K562 (cell line): ENCODE measurements around the gene TTC9C. TPM values are rescaled to one million over a fixed set of nuclear protein-coding genes. Genes with fewer than 3 reads are reported as not detected.

Experiments used
- ATAC-seq: fragments of 200-7000 bp; cut with Tn5 transposase; 3 replicates; pipeline ENCODE4 v1.9.1; 2020; ENCODE audit warnings: moderate library complexity
- BruUV-seq: library from RNA; stranded (reverse); fragments of 400-500 nt; replicated peaks from 2 replicates; lab custom pipeline; 2021; lab: Mats Ljungman, UMichigan
- CTCF ChIA-PET: fragments of 300-600 bp; formaldehyde crosslinking; extraction: SDS; loops from one replicate; lab custom pipeline; 2021; ENCODE audit warnings: low intra/inter-chr PET ratio; lab: Yijun Ruan, JAX
- POLR2A ChIA-PET: fragments of 300-600, 350-650 bp; sonication (Branson Sonifier 250); formaldehyde crosslinking; extraction: SDS; loops from one replicate; lab custom pipeline; 2021; ENCODE audit warnings: antibody characterized with exemption, inconsistent platforms; lab: Yijun Ruan, JAX
- DNase-seq, 4 experiments: peaks; one replicate each; pipeline versions ENCODE4 v3.0.0 to v3.0.0-alpha.2; 2011 to 2018; ENCODE audit warnings: low spot score in 3 of 4, mixed read lengths in 3 of 4; ENCODE audit errors: extremely low read depth in 1 of 4
- FAIRE-seq: peaks from 2 replicates; lab custom pipeline; 2011; peaks lifted over from hg19 to GRCh38; lab: Jason Lieb, UNC
- H2AFZ ChIP-seq: 2 replicates; pipeline ENCODE4 v1.6.0; 2011; ENCODE audit warnings: low read depth, low read length, control low read depth, inconsistent platforms
- H3K27ac ChIP-seq: fragments of 200-600 bp; 3 replicates; pipeline ENCODE4 v1.8.0; 2011; ENCODE audit warnings: low read depth, mild to moderate bottlenecking, control low read depth, inconsistent platforms, low read length, moderate library complexity, mixed read lengths; ENCODE audit errors: extremely low read depth
- H3K27me3 ChIP-seq, 2 experiments: fragments of 300-600 bp in 1 of 2; 2 replicates in 1 of 2; 3 replicates in 1 of 2; pipeline versions ENCODE4 v1.6.0 to v1.8.0; 2011; ENCODE audit warnings: inconsistent platforms in 2 of 2, low read length in 2 of 2, mild to moderate bottlenecking in 1 of 2, mixed read lengths in 1 of 2, moderate library complexity in 1 of 2; ENCODE audit not compliant: control insufficient read depth in 2 of 2, insufficient read depth in 2 of 2
- H3K36me3 ChIP-seq: fragments of 300-600 bp; 3 replicates; pipeline ENCODE4 v1.8.0; 2011; ENCODE audit warnings: mild to moderate bottlenecking, low read length, inconsistent platforms; ENCODE audit not compliant: control insufficient read depth, insufficient read depth
- H3K4me1 ChIP-seq, 2 experiments: fragments of 200-600 bp in 1 of 2; replicated peaks in 1 of 2; 2 replicates in 1 of 2; 3 replicates in 1 of 2; pipeline versions ENCODE4 v1.5.1 to v1.8.0; 2011; ENCODE audit warnings: inconsistent platforms in 2 of 2, low read length in 2 of 2, mild to moderate bottlenecking in 1 of 2, mixed read lengths in 1 of 2, moderate library complexity in 1 of 2; ENCODE audit not compliant: control insufficient read depth in 2 of 2, insufficient read depth in 2 of 2
- H3K4me2 ChIP-seq: 2 replicates; pipeline ENCODE4 v1.6.1; 2011; ENCODE audit warnings: low read length, control low read depth, inconsistent platforms, mixed read lengths; ENCODE audit not compliant: insufficient read depth
- H3K4me3 ChIP-seq: fragments of 200-600 bp; sonication (generic), shearing (Covaris generic); 2 replicates; pipeline ENCODE4 v1.5.1; 2016; ENCODE audit warnings: control low read depth, inconsistent platforms
- H3K79me2 ChIP-seq: fragments of 200-600 bp; 3 replicates; pipeline ENCODE4 v1.8.0; 2011; ENCODE audit warnings: low read length, inconsistent platforms; ENCODE audit not compliant: control insufficient read depth, insufficient read depth
- H3K9ac ChIP-seq, 2 experiments: 2 replicates each; pipeline versions ENCODE4 v1.6.0 to v1.6.1; 2011; ENCODE audit warnings: low read depth in 2 of 2, low read length in 2 of 2, control low read depth in 1 of 2, inconsistent platforms in 1 of 2, mild to moderate bottlenecking in 1 of 2, mixed read lengths in 1 of 2; ENCODE audit not compliant: insufficient read depth in 1 of 2
- H3K9me1 ChIP-seq: one replicate; pipeline ENCODE4 v1.6.0; 2011; ENCODE audit warnings: inconsistent platforms, mild to moderate bottlenecking, low read length, moderate library complexity; ENCODE audit not compliant: control insufficient read depth, insufficient read depth
- H3K9me3 ChIP-seq: replicated peaks from 2 replicates; pipeline ENCODE4 v1.5.1; 2011; ENCODE audit warnings: low read depth, low read length, inconsistent platforms; ENCODE audit not compliant: control insufficient read depth, insufficient read depth
- H4K20me1 ChIP-seq: replicated peaks from 2 replicates; pipeline ENCODE4 v1.6.1; 2011; ENCODE audit warnings: low read length, inconsistent platforms, mixed read lengths; ENCODE audit not compliant: control insufficient read depth, insufficient read depth
- BRCA1 ChIP-seq, 2 experiments: fragments of 450-650 bp in 1 of 2; sonication (generic) in 1 of 2; formaldehyde crosslinking in 1 of 2; IDR thresholded peaks; 2 replicates each; pipeline versions ENCODE4 v1.5.0 to v1.6.1; 2017 to 2020; ENCODE audit warnings: mild to moderate bottlenecking in 1 of 2, missing genetic modification reagents in 1 of 2
- PRDM10 ChIP-seq: fragments of 450-650 bp; IDR thresholded peaks from 2 replicates; pipeline ENCODE4 v1.6.1; 2018; ENCODE audit not compliant: partially characterized antibody
- PYGO2 ChIP-seq: fragments of 450-650 bp; IDR thresholded peaks from 2 replicates; pipeline ENCODE4 v1.6.1; 2016; ENCODE audit warnings: mild to moderate bottlenecking, missing genetic modification characterization, moderate library complexity, missing compliant biosample characterization
- RNF2 ChIP-seq: sonication (generic); IDR thresholded peaks from 2 replicates; pipeline ENCODE4 v1.6.1; 2016
- TAF7 ChIP-seq: fragments of 450-650 bp; IDR thresholded peaks from 2 replicates; pipeline ENCODE4 v1.6.1; 2016; ENCODE audit warnings: missing genetic modification characterization, missing compliant biosample characterization
- ZEB2 ChIP-seq: fragments of 450-650 bp; IDR thresholded peaks from 2 replicates; pipeline ENCODE4 v1.6.1; 2016
- WGBS: fragments of 100-300 bp; shearing (Covaris generic); methylation state at CpG from one replicate; pipeline ENCODE4 v1.1.6; 2016; ENCODE audit warnings: low coverage, mixed read lengths; ENCODE audit not compliant: insufficient coverage; ENCODE audit errors: missing lambda C conversion rate; 5-methylcytosine and 5-hydroxymethylcytosine counted together
- in situ Hi-C: fragments of 300-500 bp; cut with MboI; formaldehyde crosslinking; loops from 4 replicates; pipeline ENCODE4 v1.15.0; 2018; ENCODE audit warnings: inconsistent platforms, mixed read lengths
- intact Hi-C: fragments of 100-400 bp; cut with micrococcal nuclease; formaldehyde crosslinking; loops from 2 replicates; pipeline ENCODE4 v1.14.2; 2022
- polyA plus RNA-seq, 8 experiments: library from polyadenylated mRNA; depleted of rRNA in 4 of 8; stranded (reverse) in 5 of 8; unstranded in 3 of 8; fragments of >200 nt; fragmentation: Nextera tagmentation in 2 of 8; fragmentation: Illumina TruSeq in 1 of 8; extraction: Ambion mirVana in 2 of 8; extraction: Trizol in 1 of 8; gene quantifications; 2 replicates each; pipeline versions ENCODE4 v1.2.1 to v1.2.3, GENCODE V29; 2011 to 2014; ENCODE audit warnings: inconsistent platforms in 1 of 8, missing spikeins in 1 of 8
- total RNA-seq, 7 experiments: library from RNA; depleted of rRNA in 6 of 7; stranded (reverse); fragments of >200 nt in 6 of 7; fragmentation: Illumina TruSeq in 2 of 7; extraction: Trizol in 2 of 7; gene quantifications; 2 replicates each; pipeline versions ENCODE4 v1.2.1 to v1.2.3, GENCODE V29; 2011 to 2021; ENCODE audit warnings: low replicate concordance in 1 of 7

TTC9C gene
- total and polyA plus RNA-seq, 9 of the 15 experiments (the other 6 are each of a cell fraction or from before 2014, with no cell fraction given) = 32.8 to 59.0 (median 37.1) TPM

GRCh38 chr11:62712276-62712812 is 15.9 kb upstream of the TTC9C start:
- H3K4me2 ChIP-seq = no peak overlapping the region
- CTCF ChIA-PET = interaction anchor here (0.5 kb wide), 1 partner anchor 42 kb away, joined by 3 read pairs; no protein-coding TSS in a partner anchor
- H3K9me3 ChIP-seq = no peaks in the 10 kb centered on the region
- H2AFZ ChIP-seq = no peak overlapping the region
- H3K9me1 ChIP-seq = peaks cover under 1% of the 10 kb centered on the region
- DNase-seq (no peak), ATAC-seq (no peak), FAIRE-seq (no peak)
- peaks cover 24 to 30% of the 10 kb centered on the region in 2 experiments for H3K4me1 ChIP-seq
- no peak overlapping the region for H3K4me3 ChIP-seq
- H3K27ac ChIP-seq = peak overlapping the region; percentile 14; the same call in 1 of the 3 replicates
- H4K20me1 ChIP-seq = peaks cover 4% of the 10 kb centered on the region; the same call in 1 of the 2 replicates
- POLR2A ChIA-PET = interaction anchor here (1.5 kb wide), 1 partner anchor 17 kb away, joined by 3 read pairs; no protein-coding TSS in a partner anchor
- H3K27me3 ChIP-seq = no peaks in the 10 kb centered on the region
- TF ChIP-seq RNF2 = no peak
- TF ChIP-seq BRCA1 (IDR thresholded peaks at IDR 0.05) = no peak
- TF ChIP-seq BRCA1 (CRISPR knock-in tag; IDR thresholded peaks at IDR 0.05) = no peak
- in situ Hi-C loops (no loop called here), intact Hi-C loops (no loop called here)
- H3K36me3 ChIP-seq = peaks cover 94% of the 10 kb centered on the region
- H3K9ac ChIP-seq = no peak overlapping the region
- BruUV-seq = no TSS peak
- whole genome bisulfite sequencing = 96% methylated on average over 6 of the region's 6 CpGs
- H3K79me2 ChIP-seq = peaks cover 20% of the 10 kb centered on the region; the same call in 2 of the 3 replicates

GRCh38 chr11:62712861-62713260 is 15.4 kb upstream of the TTC9C start:
- H3K9me3 ChIP-seq = no peaks in the 10 kb centered on the region
- H3K9ac ChIP-seq = no peak overlapping the region
- H2AFZ ChIP-seq = no peak overlapping the region
- ATAC-seq = no peak
- H3K27ac ChIP-seq = peak overlapping the region; percentile 39; the same call in 2 of the 3 replicates
- H3K4me2 ChIP-seq = no peak overlapping the region
- no peaks in the 10 kb centered on the region for H3K27me3 ChIP-seq
- H3K79me2 ChIP-seq = peaks cover 20% of the 10 kb centered on the region; the same call in 2 of the 3 replicates
- H3K4me1 ChIP-seq = peaks cover 19 to 24% of the 10 kb centered on the region in 2 experiments; a peak in 4 of 5 replicates
- H3K36me3 ChIP-seq = peaks cover 95% of the 10 kb centered on the region
- DNase-seq = no peak
- ChIA-PET POLR2A (interaction anchor here (0.6 to 1.5 kb wide), 2 partner anchors 10 to 18 kb away, joined by 3 read pairs; no protein-coding TSS in a partner anchor), CTCF (interaction anchor here (0.5 kb wide), 1 partner anchor 42 kb away, joined by 3 read pairs; no protein-coding TSS in a partner anchor)
- H3K9me1 ChIP-seq = no peaks in the 10 kb centered on the region
- H4K20me1 ChIP-seq = peaks cover 4% of the 10 kb centered on the region; the same call in 1 of the 2 replicates
- WGBS = 81% methylated on average over 3 of the region's 3 CpGs
- intact Hi-C loops = no loop called here
- BruUV-seq = no TSS peak
- H3K4me3 ChIP-seq = no peak overlapping the region
- FAIRE-seq = no peak
- in situ Hi-C loops = no loop called here
- no peak for TF ChIP-seq PYGO2 (tag)
- no peak for TF ChIP-seq TAF7 (tag)
- TF ChIP-seq ZEB2 = no peak
- TF ChIP-seq PRDM10 = no peak
